ENCODE results near the gene ALAS1. TPM values are rescaled to one million over a fixed set of nuclear protein-coding genes. Genes with fewer than 3 reads are reported as not detected.

ALAS1 gene
- total and polyA plus RNA-seq, 2 donors (not counting 1 experiment from before 2014, with no cell fraction given): 26.1 to 30.2 TPM

DNA sequence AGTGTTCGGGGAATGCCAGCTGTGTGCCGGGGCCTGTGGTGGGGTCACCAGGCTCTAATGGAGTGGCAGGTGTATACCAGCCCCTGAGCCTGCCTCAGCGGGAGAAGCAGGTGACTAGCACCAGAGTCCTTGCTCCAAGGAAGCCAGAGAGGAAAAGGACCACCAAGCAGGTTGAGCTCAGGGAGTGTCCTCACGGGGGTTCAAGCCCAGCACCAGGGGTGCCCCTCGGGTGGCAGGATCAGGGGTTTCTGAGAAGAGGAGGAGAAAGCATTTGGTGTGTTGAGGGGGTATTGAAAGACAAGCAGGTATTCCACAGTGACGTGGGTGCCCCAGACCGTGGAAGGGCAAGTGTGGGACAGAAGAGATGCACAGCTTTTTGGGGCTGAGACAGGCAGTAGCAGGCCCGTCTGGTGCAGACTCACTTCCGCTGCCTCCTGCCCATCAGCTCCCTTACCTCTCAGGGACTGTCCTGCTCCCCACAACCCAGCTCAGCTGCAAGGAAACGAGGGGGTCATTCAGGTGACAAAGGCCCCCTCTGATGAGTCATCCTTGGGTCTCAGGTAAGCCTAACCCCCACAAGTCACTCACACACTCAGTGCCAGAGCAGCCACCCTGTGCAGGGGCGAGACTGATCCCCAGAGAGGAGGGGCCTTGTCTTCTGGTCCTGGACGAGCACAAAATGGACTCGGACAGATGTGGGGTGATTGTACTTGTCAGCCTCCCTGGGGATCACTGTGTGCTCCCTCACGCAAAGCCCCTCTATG is 22.4 kb upstream of the ALAS1 start:
- no peak overlapping the region for H3K27ac ChIP-seq (ENCODE audit: low read length in 2 of 2)
- ChIA-PET POLR2A (no interaction called here), CTCF (no interaction called here)
- ATAC-seq (ENCODE audit: low read depth): no peak
- no peak overlapping the region for H3K4me2 ChIP-seq (replicated peaks; ENCODE audit: low read depth, low read length, poor library complexity, severe bottlenecking)
- Mint-ChIP-seq H3K27me3 (no peaks in the 10 kb centered on the region), H3K4me3 (no peak overlapping the region), H3K27ac (no peak overlapping the region), H3K9me3 (ENCODE audit: insufficient read depth) (no peaks in the 10 kb centered on the region), H3K4me1 (no peaks in the 10 kb centered on the region)
- intact Hi-C loops (cut with micrococcal nuclease): no loop called here
- no peaks in the 10 kb centered on the region for H3K4me1 ChIP-seq (ENCODE audit: control insufficient read depth in 2 of 2, insufficient read depth in 2 of 2, low read length in 2 of 2)
- H3K79me2 ChIP-seq (ENCODE audit: control insufficient read depth, insufficient read depth, low read length): no peaks in the 10 kb centered on the region
- H3K36me3 ChIP-seq (replicated peaks in 1 of 2; ENCODE audit: control extremely low read depth in 1 of 2, control insufficient read depth in 1 of 2, extremely low read depth in 1 of 2, insufficient read depth in 2 of 2, low read length in 1 of 2): no peaks in the 10 kb centered on the region
- no peaks in the 10 kb centered on the region for H4K20me1 ChIP-seq (ENCODE audit: control insufficient read depth, insufficient read depth, low read length, poor library complexity, severe bottlenecking)
- no peaks in the 10 kb centered on the region for H3K9me3 ChIP-seq (ENCODE audit: control extremely low read depth in 1 of 3, control insufficient read depth in 2 of 3, insufficient read depth in 1 of 3, low read length in 2 of 3)
- no peak overlapping the region for H3K9ac ChIP-seq (ENCODE audit: low read length)
- no peak overlapping the region for H2AFZ ChIP-seq (ENCODE audit: insufficient read depth, low read depth, low read length, poor library complexity, severe bottlenecking)
- DNase-seq: no peak
- 88% methylated on average over 13 of the region's 14 CpGs for WGBS (ENCODE audit: insufficient coverage)
- TF ChIP-seq, protein P1, sequence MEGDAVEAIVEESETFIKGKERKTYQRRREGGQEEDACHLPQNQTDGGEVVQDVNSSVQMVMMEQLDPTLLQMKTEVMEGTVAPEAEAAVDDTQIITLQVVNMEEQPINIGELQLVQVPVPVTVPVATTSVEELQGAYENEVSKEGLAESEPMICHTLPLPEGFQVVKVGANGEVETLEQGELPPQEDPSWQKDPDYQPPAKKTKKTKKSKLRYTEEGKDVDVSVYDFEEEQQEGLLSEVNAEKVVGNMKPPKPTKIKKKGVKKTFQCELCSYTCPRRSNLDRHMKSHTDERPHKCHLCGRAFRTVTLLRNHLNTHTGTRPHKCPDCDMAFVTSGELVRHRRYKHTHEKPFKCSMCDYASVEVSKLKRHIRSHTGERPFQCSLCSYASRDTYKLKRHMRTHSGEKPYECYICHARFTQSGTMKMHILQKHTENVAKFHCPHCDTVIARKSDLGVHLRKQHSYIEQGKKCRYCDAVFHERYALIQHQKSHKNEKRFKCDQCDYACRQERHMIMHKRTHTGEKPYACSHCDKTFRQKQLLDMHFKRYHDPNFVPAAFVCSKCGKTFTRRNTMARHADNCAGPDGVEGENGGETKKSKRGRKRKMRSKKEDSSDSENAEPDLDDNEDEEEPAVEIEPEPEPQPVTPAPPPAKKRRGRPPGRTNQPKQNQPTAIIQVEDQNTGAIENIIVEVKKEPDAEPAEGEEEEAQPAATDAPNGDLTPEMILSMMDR (IDR thresholded peaks at IDR 0.05): no peak
- TF ChIP-seq EZH2 (IDR thresholded peaks at IDR 0.05; ENCODE audit: borderline replicate concordance, insufficient read depth, low read depth, low read length, poor library complexity, severe bottlenecking): no peak
- H3K4me3 ChIP-seq (ENCODE audit: control extremely low read depth in 1 of 5, extremely low read depth in 1 of 5, insufficient read depth in 1 of 5, low read depth in 2 of 5, low read length in 4 of 5): no peak overlapping the region
- H3K27me3 ChIP-seq (replicated peaks in 1 of 4; ENCODE audit: control extremely low read depth in 1 of 4, control insufficient read depth in 3 of 4, insufficient read depth in 4 of 4, low read length in 3 of 4): no peaks in the 10 kb centered on the region

DNA sequence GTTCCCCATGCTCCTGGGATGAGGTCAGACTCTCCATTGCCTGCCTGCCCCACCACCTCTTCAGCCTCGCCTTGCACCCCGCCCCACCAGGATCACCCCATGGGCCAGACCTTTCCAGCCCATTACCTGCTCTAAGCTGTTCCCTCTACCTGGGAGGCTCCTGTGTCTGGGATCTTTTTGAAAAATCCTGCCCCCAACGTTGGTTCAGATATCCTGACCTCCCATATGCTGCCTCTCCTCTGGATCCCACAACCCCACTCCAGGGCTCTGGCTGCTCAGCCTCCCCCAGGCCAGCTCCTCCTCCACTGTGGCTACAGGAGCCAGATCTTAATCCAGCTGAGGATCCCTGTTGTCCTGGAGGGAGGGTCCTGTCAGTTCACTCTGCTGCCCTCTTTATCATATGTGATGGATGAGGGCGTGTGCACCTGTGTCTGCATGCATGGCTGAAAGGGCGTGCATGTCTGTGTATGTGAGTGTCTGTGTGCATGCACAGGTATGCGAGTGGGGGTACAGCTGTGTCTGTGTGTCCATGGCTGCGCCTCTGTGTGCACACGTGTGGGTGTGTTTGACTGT is 21.7 kb upstream of the ALAS1 start:
- H3K4me1 Mint-ChIP-seq: no peaks in the 10 kb centered on the region
- Histone ChIP-seq H3K4me1 (ENCODE audit: control insufficient read depth in 2 of 2, insufficient read depth in 2 of 2, low read length in 2 of 2) (no peaks in the 10 kb centered on the region), H3K4me2 (replicated peaks; ENCODE audit: low read depth, low read length, poor library complexity, severe bottlenecking) (no peak overlapping the region), H3K9ac (ENCODE audit: low read length) (no peak overlapping the region), H2AFZ (ENCODE audit: insufficient read depth, low read depth, low read length, poor library complexity, severe bottlenecking) (no peak overlapping the region), H3K36me3 (replicated peaks in 1 of 2; ENCODE audit: control extremely low read depth in 1 of 2, control insufficient read depth in 1 of 2, extremely low read depth in 1 of 2, insufficient read depth in 2 of 2, low read length in 1 of 2) (no peaks in the 10 kb centered on the region), H4K20me1 (ENCODE audit: control insufficient read depth, insufficient read depth, low read length, poor library complexity, severe bottlenecking) (no peaks in the 10 kb centered on the region), H3K4me3 (ENCODE audit: control extremely low read depth in 1 of 5, extremely low read depth in 1 of 5, insufficient read depth in 1 of 5, low read depth in 2 of 5, low read length in 4 of 5) (no peak overlapping the region), H3K27me3 (replicated peaks in 1 of 4; ENCODE audit: control extremely low read depth in 1 of 4, control insufficient read depth in 3 of 4, insufficient read depth in 4 of 4, low read length in 3 of 4) (no peaks in the 10 kb centered on the region), H3K27ac (ENCODE audit: low read length in 2 of 2) (no peak overlapping the region), H3K9me3 (ENCODE audit: control extremely low read depth in 1 of 3, control insufficient read depth in 2 of 3, insufficient read depth in 1 of 3, low read length in 2 of 3) (no peaks in the 10 kb centered on the region), H3K79me2 (ENCODE audit: control insufficient read depth, insufficient read depth, low read length) (no peaks in the 10 kb centered on the region)
- H3K27me3 Mint-ChIP-seq: no peaks in the 10 kb centered on the region
- 92% methylated on average over 8 of the region's 8 CpGs for WGBS (ENCODE audit: insufficient coverage)
- intact Hi-C loops (cut with micrococcal nuclease): no loop called here
- no peak for TF ChIP-seq EZH2 (IDR thresholded peaks at IDR 0.05; ENCODE audit: borderline replicate concordance, insufficient read depth, low read depth, low read length, poor library complexity, severe bottlenecking)
- TF ChIP-seq, protein P1 (IDR thresholded peaks at IDR 0.05): no peak
- CTCF ChIA-PET: no interaction called here
- H3K27ac Mint-ChIP-seq: no peak overlapping the region
- H3K4me3 Mint-ChIP-seq: no peak overlapping the region
- no peaks in the 10 kb centered on the region for H3K9me3 Mint-ChIP-seq (ENCODE audit: insufficient read depth)
- POLR2A ChIA-PET: no interaction called here
- ATAC-seq (ENCODE audit: low read depth) (no peak), DNase-seq (no peak)

Measured in B cell (primary cell).